HG03432 (cell line): ENCODE results near the gene CRACR2A.

Source experiments
- ATAC-seq: cut with Tn5 transposase; IDR thresholded peaks from one replicate; pipeline ENCODE4 v1.9.1; 2021; ENCODE audit warnings: mild to moderate bottlenecking, moderate library complexity; ENCODE audit not compliant: unreplicated experiment

CRACR2A gene

GRCh38 chr12:3753544-3754284 lies 805 bp upstream of the CRACR2A start:
- no peak for ATAC-seq

GRCh38 chr12:3752096-3752709 lies 706 bp downstream of the CRACR2A start:
- ATAC-seq, result peak; percentile 72

GRCh38 chr12:3751151-3752095 lies 1.5 kb downstream of the CRACR2A start:
- ATAC-seq, result no peak

GRCh38 chr12:3750616-3751015 lies 2.3 kb downstream of the CRACR2A start:
- no peak for ATAC-seq

- no peak for ATAC-seq
These were observed 4.3 kb downstream of the CRACR2A start for GRCh38 chr12:3748620-3749019.

GRCh38 chr12:3747976-3748619 lies 4.8 kb downstream of the CRACR2A start:
- ATAC-seq, result no peak

GRCh38 chr12:3747543-3747942 lies 5.4 kb downstream of the CRACR2A start:
- ATAC-seq, result no peak

GRCh38 chr12:3746758-3747157 lies 6.2 kb downstream of the CRACR2A start:
- no peak for ATAC-seq

- ATAC-seq, result no peak
These were observed 7.8 kb downstream of the CRACR2A start for GRCh38 chr12:3745152-3745551.

- no peak for ATAC-seq
These were observed 8.5 kb downstream of the CRACR2A start for GRCh38 chr12:3744229-3744901.

- peak; percentile 79 for ATAC-seq
These were observed 9.1 kb downstream of the CRACR2A start for GRCh38 chr12:3743803-3744202.

GRCh38 chr12:3741882-3742672 lies 10.8 kb downstream of the CRACR2A start:
- ATAC-seq, result no peak

- no peak for ATAC-seq
These were observed 12.3 kb downstream of the CRACR2A start for GRCh38 chr12:3740480-3741231.

- ATAC-seq, result no peak
These were observed 17.5 kb downstream of the CRACR2A start for GRCh38 chr12:3735432-3735831.

GRCh38 chr12:3732901-3733300 lies 20.0 kb downstream of the CRACR2A start:
- no peak for ATAC-seq

- no peak for ATAC-seq
These were observed 22.8 kb downstream of the CRACR2A start for GRCh38 chr12:3730111-3730510.

- ATAC-seq, result peak; percentile 29
These were observed 24.2 kb downstream of the CRACR2A start for GRCh38 chr12:3728686-3729085.

- ATAC-seq, result peak; percentile 93
These were observed 24.9 kb downstream of the CRACR2A start for GRCh38 chr12:3727877-3728632.
